HCT116 (cell line): ENCODE data around the gene CALU. TPM values are rescaled to one million over a fixed set of nuclear protein-coding genes. Genes with fewer than 3 reads are reported as not detected.

Experiments
- ATAC-seq: fragments of 200-7000 bp; cut with Tn5 transposase; 2 replicates; pipeline ENCODE4 v1.9.1; 2020; ENCODE audit warnings: mild to moderate bottlenecking, moderate library complexity
- BruUV-seq: library from RNA; stranded (reverse); fragments of 400-500 nt; replicated peaks from 2 replicates; lab custom pipeline; 2021; lab: Mats Ljungman, UMichigan
- CTCF ChIA-PET: fragments of 300-600 bp; sonication (Branson Sonifier 250); formaldehyde crosslinking; loops from one replicate; lab custom pipeline; 2021; ENCODE audit warnings: antibody characterized with exemption; lab: Charles Lee
- POLR2A ChIA-PET: fragments of 300-600, 350-600 bp; sonication (Branson Sonifier 250); formaldehyde crosslinking; loops from one replicate; lab custom pipeline; 2021; ENCODE audit warnings: antibody characterized with exemption; lab: Charles Lee
- RAD21 ChIA-PET, 2 experiments: fragments of 300-600 bp; sonication (Branson Sonifier 250); formaldehyde crosslinking; loops; one replicate each; lab custom pipeline; 2023; ENCODE audit warnings: low total read pairs in 2 of 2; ENCODE audit not compliant: uncharacterized antibody in 2 of 2, unreplicated experiment in 2 of 2, low non-redundant PET in 1 of 2; lab: Charles Lee
- DNase-seq: peaks from one replicate; pipeline ENCODE4 v3.0.0-alpha.2; 2010; ENCODE audit warnings: low read depth, low spot score
- H2AFZ ChIP-seq: fragments of 200-600 bp; shearing (Covaris generic), sonication (generic); 2 replicates; pipeline ENCODE4 v1.6.1; 2017; ENCODE audit warnings: low read depth, mixed run types, mixed read lengths, antibody characterized with exemption, low read length; ENCODE audit not compliant: poor library complexity, severe bottlenecking
- H3K27ac ChIP-seq: 2 replicates; pipeline ENCODE4 v1.5.1; 2012; ENCODE audit warnings: low read depth, low read length
- H3K27me3 ChIP-seq: fragments of 200-600 bp; sonication (generic); 2 replicates; pipeline ENCODE4 v1.6.1; 2016; ENCODE audit warnings: mixed run types, low read length, mixed read lengths; ENCODE audit not compliant: insufficient read depth
- H3K36me3 ChIP-seq, 2 experiments: fragments of 200-500 bp in 1 of 2; fragments of 200-600 bp in 1 of 2; sonication (Bioruptor generic) in 1 of 2; sonication (generic) in 1 of 2; 2 replicates each; pipeline versions ENCODE4 v1.5.1 to v1.6.1; 2014 to 2016; ENCODE audit warnings: low read length in 2 of 2, inconsistent platforms in 1 of 2, mixed read lengths in 1 of 2, mixed run types in 1 of 2; ENCODE audit not compliant: insufficient read depth in 2 of 2, control insufficient read depth in 1 of 2
- H3K4me1 ChIP-seq, 2 experiments: fragments of 200-600 bp in 1 of 2; sonication (generic) in 1 of 2; 2 replicates each; pipeline versions ENCODE4 v1.5.1 to v1.6.1; 2012 to 2017; ENCODE audit warnings: low read length in 2 of 2, inconsistent platforms in 1 of 2, mild to moderate bottlenecking in 1 of 2, mixed read lengths in 1 of 2, mixed run types in 1 of 2, moderate library complexity in 1 of 2; ENCODE audit not compliant: insufficient read depth in 2 of 2, control insufficient read depth in 1 of 2
- H3K4me2 ChIP-seq: fragments of 200-600 bp; sonication (generic); 2 replicates; pipeline ENCODE4 v1.6.1; 2017; ENCODE audit warnings: mixed run types, low read length, mixed read lengths
- H3K4me3 ChIP-seq, 2 experiments: fragments of 200-600 bp in 1 of 2; sonication (generic) in 1 of 2; replicated peaks in 1 of 2; 2 replicates each; pipeline ENCODE4 v1.5.1; 2011 to 2016; ENCODE audit warnings: low read length in 2 of 2, control low read depth in 1 of 2, low read depth in 1 of 2, mild to moderate bottlenecking in 1 of 2, mixed read lengths in 1 of 2, mixed run types in 1 of 2
- H3K79me2 ChIP-seq: fragments of 200-600 bp; sonication (generic); 2 replicates; pipeline ENCODE4 v1.6.1; 2017; ENCODE audit warnings: mild to moderate bottlenecking, mixed run types, low read length, moderate library complexity, mixed read lengths; ENCODE audit not compliant: insufficient read depth
- H3K9ac ChIP-seq: fragments of 200-600 bp; sonication (generic); 2 replicates; pipeline ENCODE4 v1.6.1; 2016; ENCODE audit warnings: low read length, mixed read lengths
- H3K9me2 ChIP-seq: fragments of 200-600 bp; sonication (generic), shearing (Covaris generic); 2 replicates; pipeline ENCODE4 v1.6.1; 2017; ENCODE audit warnings: mixed run types, mild to moderate bottlenecking, moderate library complexity; ENCODE audit not compliant: insufficient read depth
- H3K9me3 ChIP-seq, 2 experiments: fragments of 200-500 bp in 1 of 2; fragments of 200-600 bp in 1 of 2; sonication (Bioruptor generic) in 1 of 2; sonication (generic) in 1 of 2; 2 replicates each; pipeline ENCODE4 v1.6.1; 2014 to 2017; ENCODE audit warnings: low read length in 2 of 2, mixed read lengths in 2 of 2, inconsistent platforms in 1 of 2, low read depth in 1 of 2, mild to moderate bottlenecking in 1 of 2, mixed run types in 1 of 2, moderate library complexity in 1 of 2; ENCODE audit not compliant: control insufficient read depth in 1 of 2, insufficient read depth in 1 of 2
- H4K20me1 ChIP-seq: fragments of 200-600 bp; sonication (generic), shearing (Covaris generic); 2 replicates; pipeline ENCODE4 v1.6.1; 2017; ENCODE audit warnings: mixed run types, mild to moderate bottlenecking, moderate library complexity; ENCODE audit not compliant: insufficient read depth
- CEBPB ChIP-seq: IDR thresholded peaks from 2 replicates; pipeline ENCODE4 v1.6.1; 2012; ENCODE audit warnings: low read depth
- ELF1 ChIP-seq: IDR thresholded peaks from 2 replicates; pipeline ENCODE4 v1.6.1; 2012; ENCODE audit warnings: low read depth, borderline replicate concordance
- EZH2phosphoT487 ChIP-seq: fragments of 200-600 bp; IDR thresholded peaks from 2 replicates; pipeline ENCODE4 v1.6.1; 2018; ENCODE audit warnings: antibody characterized with exemption, borderline replicate concordance
- FOSL1 ChIP-seq: IDR thresholded peaks from 2 replicates; pipeline ENCODE4 v1.6.1; 2012; ENCODE audit warnings: low read depth
- POLR2A ChIP-seq: IDR thresholded peaks from 2 replicates; pipeline ENCODE4 v1.7.0; 2011; ENCODE audit warnings: borderline replicate concordance; ENCODE audit not compliant: insufficient read depth, insufficient read length; ENCODE audit errors: extremely low read depth
- POLR2AphosphoS5 ChIP-seq: IDR thresholded peaks from 2 replicates; pipeline ENCODE4 v1.6.1; 2011; ENCODE audit warnings: mild to moderate bottlenecking, low read depth, low read length, moderate library complexity
- YY1 ChIP-seq: IDR thresholded peaks from 2 replicates; pipeline ENCODE4 v1.6.1; 2011; ENCODE audit warnings: low read length, low read depth, moderate library complexity, mild to moderate bottlenecking; ENCODE audit not compliant: insufficient replicate concordance; ENCODE audit errors: extremely low read depth
- ZFX ChIP-seq: fragments of 450-650 bp; IDR thresholded peaks from 2 replicates; pipeline ENCODE4 v1.6.1; 2017
- intact Hi-C: fragments of 100-400 bp; cut with micrococcal nuclease; formaldehyde crosslinking; loops from 2 replicates; pipeline ENCODE4 v1.10.0; 2022
- total RNA-seq: library from RNA; stranded (reverse); gene quantifications from one replicate; pipeline ENCODE4 v1.2.1, GENCODE V29; 2021; ENCODE audit not compliant: unreplicated experiment
- TF ChIP-seq, protein P1 (sequence below), 3 experiments: fragments of 200-600 bp in 1 of 3; sonication (generic) in 1 of 3; IDR thresholded peaks in 2 of 3; conservative IDR thresholded peaks in 1 of 3; 2 replicates each; pipeline ENCODE4 v1.5.1; 2012 to 2017; ENCODE audit warnings: low read depth in 2 of 3, low read length in 2 of 3, antibody characterized with exemption in 1 of 3, borderline replicate concordance in 1 of 3, control low read depth in 1 of 3, mild to moderate bottlenecking in 1 of 3, mixed read lengths in 1 of 3, mixed run types in 1 of 3, moderate library complexity in 1 of 3; ENCODE audit not compliant: insufficient read depth in 1 of 3
- TF ChIP-seq, protein P2 (sequence below): IDR thresholded peaks from 2 replicates; pipeline ENCODE4 v1.6.1; 2012

Gene CALU
- total RNA-seq, 1 experiment from 2014 or later, result 106 TPM

DNA sequence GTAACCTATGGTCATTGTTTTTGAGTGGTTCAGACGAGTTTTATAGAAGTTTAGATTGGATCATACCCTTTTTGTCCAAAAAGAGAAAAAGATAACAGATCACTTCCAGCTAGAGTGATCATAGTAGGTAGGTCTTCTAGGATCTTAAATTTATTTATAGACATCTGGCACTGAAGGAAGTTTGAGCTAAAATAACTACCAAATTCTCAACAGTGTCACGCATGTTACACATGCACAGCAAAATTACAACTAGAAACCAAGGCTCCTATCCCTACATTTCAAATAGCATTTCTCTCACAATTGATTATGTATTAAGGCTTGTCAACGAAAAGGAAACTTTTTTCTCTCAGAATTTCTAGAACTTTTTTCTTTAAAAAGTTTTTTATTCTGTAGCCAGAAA, 2.3 kb downstream of the CALU start:
- peaks cover 28% of the 10 kb centered on the region; the same call in 1 of the 2 replicates for H4K20me1 ChIP-seq

DNA sequence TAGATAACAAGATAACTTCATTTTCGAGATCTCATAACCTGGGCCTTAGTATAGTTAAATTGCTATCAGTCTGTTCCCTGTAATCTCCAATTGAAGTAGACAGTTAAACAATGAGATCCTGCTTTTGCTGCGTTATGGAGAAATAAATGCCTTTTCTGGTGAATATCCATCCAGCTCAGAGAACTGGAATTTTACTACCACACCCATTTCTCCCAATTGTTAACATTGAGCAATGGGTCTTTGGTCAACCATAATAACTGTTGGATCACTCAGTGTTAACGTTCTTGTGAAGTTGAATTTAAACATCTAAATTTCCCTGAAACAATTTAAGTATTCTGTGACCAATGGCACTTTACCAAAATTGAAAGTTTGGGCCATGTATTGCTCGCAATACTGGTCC, 3.0 kb downstream of the CALU start:
- intact Hi-C loops, result no loop called here
- H3K4me1 ChIP-seq, result peaks cover 10 to 36% of the 10 kb centered on the region in 2 experiments
- no peak overlapping the region for H3K27ac ChIP-seq
- ChIA-PET POLR2A (no interaction called here), CTCF (no interaction called here), RAD21 (no interaction called here)
- H4K20me1 ChIP-seq, result peaks cover 28% of the 10 kb centered on the region; the same call in 1 of the 2 replicates
- H3K9ac ChIP-seq, result no peak overlapping the region
- no peak overlapping the region for H3K4me3 ChIP-seq
- no peak overlapping the region; the same call in 1 of the 2 replicates for H3K4me2 ChIP-seq
- H3K9me2 ChIP-seq, result no peaks in the 10 kb centered on the region
- no peaks in the 10 kb centered on the region for H3K27me3 ChIP-seq
- TF ChIP-seq CEBPB (no peak), YY1 (no peak)
- DNase-seq, result no peak
- no peaks in the 10 kb centered on the region for H3K36me3 ChIP-seq
- no peak for ATAC-seq
- H2AFZ ChIP-seq, result no peak overlapping the region
- no TSS peak for BruUV-seq
- no peaks in the 10 kb centered on the region for H3K9me3 ChIP-seq
- H3K79me2 ChIP-seq, result peaks cover 81% of the 10 kb centered on the region

More for the DNA sequence above, 2.3 kb downstream of the CALU start:
- Histone ChIP-seq H3K9me3 (no peaks in the 10 kb centered on the region), H3K4me2 (peak overlapping the region; percentile 89; the same call in 1 of the 2 replicates), H3K9me2 (no peaks in the 10 kb centered on the region), H3K27ac (no peak overlapping the region), H3K4me1 (peaks cover 10 to 36% of the 10 kb centered on the region in 2 experiments), H3K27me3 (no peaks in the 10 kb centered on the region), H3K36me3 (no peaks in the 10 kb centered on the region), H2AFZ (no peak overlapping the region), H3K4me3 (no peak overlapping the region), H3K79me2 (peaks cover 74% of the 10 kb centered on the region), H3K9ac (no peak overlapping the region)
- ChIA-PET RAD21 (no interaction called here), POLR2A (no interaction called here), CTCF (no interaction called here)
- intact Hi-C loops, result no loop called here
- no TSS peak for BruUV-seq
- DNase-seq (no peak), ATAC-seq (no peak)
- TF ChIP-seq, protein P1, sequence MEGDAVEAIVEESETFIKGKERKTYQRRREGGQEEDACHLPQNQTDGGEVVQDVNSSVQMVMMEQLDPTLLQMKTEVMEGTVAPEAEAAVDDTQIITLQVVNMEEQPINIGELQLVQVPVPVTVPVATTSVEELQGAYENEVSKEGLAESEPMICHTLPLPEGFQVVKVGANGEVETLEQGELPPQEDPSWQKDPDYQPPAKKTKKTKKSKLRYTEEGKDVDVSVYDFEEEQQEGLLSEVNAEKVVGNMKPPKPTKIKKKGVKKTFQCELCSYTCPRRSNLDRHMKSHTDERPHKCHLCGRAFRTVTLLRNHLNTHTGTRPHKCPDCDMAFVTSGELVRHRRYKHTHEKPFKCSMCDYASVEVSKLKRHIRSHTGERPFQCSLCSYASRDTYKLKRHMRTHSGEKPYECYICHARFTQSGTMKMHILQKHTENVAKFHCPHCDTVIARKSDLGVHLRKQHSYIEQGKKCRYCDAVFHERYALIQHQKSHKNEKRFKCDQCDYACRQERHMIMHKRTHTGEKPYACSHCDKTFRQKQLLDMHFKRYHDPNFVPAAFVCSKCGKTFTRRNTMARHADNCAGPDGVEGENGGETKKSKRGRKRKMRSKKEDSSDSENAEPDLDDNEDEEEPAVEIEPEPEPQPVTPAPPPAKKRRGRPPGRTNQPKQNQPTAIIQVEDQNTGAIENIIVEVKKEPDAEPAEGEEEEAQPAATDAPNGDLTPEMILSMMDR (IDR thresholded peaks at IDR 0.05 in 2 of 3, conservative IDR thresholded peaks at IDR 0.05 in 1 of 3; ENCODE audit: borderline replicate concordance in 1 of 3, insufficient read depth in 1 of 3, low read depth in 2 of 3, low read length in 2 of 3), result no peak
- TF ChIP-seq POLR2A (no peak), ZFX (no peak), EZH2phosphoT487 (no peak), FOSL1 (no peak), ELF1 (no peak), POLR2AphosphoS5 (no peak)
- TF ChIP-seq, protein P2, sequence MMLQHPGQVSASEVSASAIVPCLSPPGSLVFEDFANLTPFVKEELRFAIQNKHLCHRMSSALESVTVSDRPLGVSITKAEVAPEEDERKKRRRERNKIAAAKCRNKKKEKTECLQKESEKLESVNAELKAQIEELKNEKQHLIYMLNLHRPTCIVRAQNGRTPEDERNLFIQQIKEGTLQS, result no peak
